HFF-Myc (cell line): Measurements from ENCODE around the gene OR13J1.
"Not testable (repeated sequence)": the region's sequence is repeated elsewhere in the genome, so short reads cannot be mapped to it uniquely, and the experiment has no call there.

Experiments
- DNase-seq: peaks from one replicate; pipeline ENCODE4 v3.0.0-alpha.2; 2011; ENCODE audit warnings: low read depth; ENCODE audit errors: extremely low read depth
- H3K4me3 ChIP-seq: replicated peaks from 2 replicates; pipeline ENCODE4 v1.5.1; 2011; ENCODE audit warnings: low read depth, mild to moderate bottlenecking, control low read depth, low read length
- CTCF ChIP-seq: IDR thresholded peaks from 2 replicates; pipeline ENCODE4 v1.5.1; 2012; ENCODE audit warnings: mild to moderate bottlenecking, low read depth, low read length, control low read depth; ENCODE audit errors: missing control alignments

The OR13J1 gene

GRCh38 chr9:35870351-35870923 is at the start of gene OR13J1:
TSS of gene OR13J1 (minus strand) at chr9:35870401. CDS start at chr9:35870401, 0 bp downstream.
- no peak within 1 kb of the TSS for H3K4me3 ChIP-seq
- no peak for TF ChIP-seq CTCF
- no peak for DNase-seq

- TF ChIP-seq CTCF: no peak
- no peak overlapping the region for H3K4me3 ChIP-seq
- no peak for DNase-seq
Observed at GRCh38 chr9:35919212-35920008, 49.2 kb upstream of the OR13J1 start.

DNA sequence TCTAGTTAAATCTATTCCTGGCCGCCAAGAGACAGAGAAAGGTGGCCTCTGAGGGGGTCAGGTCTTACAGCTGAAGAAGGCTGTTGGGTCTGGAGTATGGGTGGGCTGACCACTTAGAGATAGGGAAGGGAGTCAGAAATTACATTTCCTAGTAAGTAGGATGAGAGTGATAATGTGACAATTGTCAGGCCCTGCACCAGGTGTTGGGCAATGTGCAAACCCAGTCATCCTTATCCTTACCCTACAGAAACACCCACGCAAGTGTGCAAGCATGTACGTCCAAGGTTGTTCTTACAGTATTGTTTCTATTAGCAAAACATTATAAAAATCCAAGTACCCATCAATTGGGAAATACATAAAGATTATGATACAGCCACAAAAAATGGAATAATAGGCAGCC is 48.6 kb upstream of the OR13J1 start:
- no peak for DNase-seq
- H3K4me3 ChIP-seq: no peak overlapping the region
- no peak for TF ChIP-seq CTCF

DNA sequence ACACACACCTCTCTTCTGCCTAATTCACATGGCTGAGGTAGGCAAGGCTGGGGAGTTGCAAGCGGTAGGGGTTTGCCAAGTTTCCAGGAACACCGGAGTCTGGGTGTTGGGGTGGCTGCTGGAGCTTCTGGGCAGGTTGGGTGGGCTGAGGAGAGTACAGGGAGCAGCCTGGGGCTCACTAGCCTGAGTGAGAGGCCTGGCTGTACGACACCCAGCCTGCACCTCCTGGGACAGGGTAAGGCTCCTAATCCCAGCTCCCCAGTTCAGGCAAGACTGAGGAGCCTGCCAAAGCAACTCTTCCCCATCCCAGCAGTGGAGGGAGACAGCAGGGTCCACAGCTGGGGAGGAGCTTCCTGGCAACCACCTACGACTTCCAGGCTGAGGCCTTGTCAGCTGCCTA is 47.1 kb upstream of the OR13J1 start:
- no peak for TF ChIP-seq CTCF
- no peak for DNase-seq
- H3K4me3 ChIP-seq: no peak overlapping the region

GRCh38 chr9:35915681-35916294 is 45.6 kb upstream of the OR13J1 start:
- H3K4me3 ChIP-seq: no peak overlapping the region
- no peak for DNase-seq
- no peak for TF ChIP-seq CTCF

DNA sequence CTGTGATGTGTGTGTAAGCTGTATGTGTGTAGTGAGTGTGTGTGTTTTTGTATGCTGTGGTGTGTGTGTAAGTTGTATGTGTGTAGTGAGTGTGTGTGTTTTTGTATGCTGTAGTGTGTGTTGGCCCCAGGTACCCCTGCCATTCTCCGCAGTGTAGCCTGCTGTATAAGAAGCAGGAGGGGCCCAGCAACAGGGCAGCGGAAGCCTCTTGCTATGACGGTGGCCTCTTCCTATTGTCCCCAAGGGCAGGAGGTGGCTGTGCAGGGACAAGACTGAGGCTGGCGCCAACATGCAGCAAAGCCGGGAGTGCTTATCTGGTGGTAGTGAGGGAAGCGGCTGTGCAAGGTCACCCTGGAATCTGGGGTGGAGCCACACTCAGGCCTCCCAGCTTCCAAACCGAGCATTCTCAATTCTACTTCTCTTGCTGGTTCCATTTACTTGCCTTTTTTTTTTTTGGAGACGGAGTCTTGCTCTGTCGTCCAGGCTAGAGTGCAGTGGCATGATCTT is 44.2 kb upstream of the OR13J1 start:
- H3K4me3 ChIP-seq: no peak overlapping the region
- no peak for DNase-seq
- TF ChIP-seq CTCF: no peak

DNA sequence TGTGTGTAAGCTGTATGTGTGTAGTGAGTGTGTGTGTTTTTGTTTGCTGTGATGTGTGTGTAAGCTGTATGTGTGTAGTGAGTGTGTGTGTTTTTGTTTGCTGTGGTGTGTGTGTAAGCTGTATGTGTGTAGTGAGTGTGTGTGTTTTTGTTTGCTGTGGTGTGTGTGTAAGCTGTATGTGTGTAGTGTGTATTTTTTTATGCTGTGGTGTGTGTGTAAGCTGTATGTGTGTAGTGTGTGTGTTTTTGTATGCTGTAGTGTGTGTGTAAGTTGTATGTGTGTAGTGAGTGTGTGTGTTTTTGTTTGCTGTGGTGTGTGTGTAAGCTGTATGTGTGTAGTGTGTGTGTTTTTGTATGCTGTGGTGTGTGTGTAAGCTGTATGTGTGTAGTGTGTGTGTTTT is 43.2 kb upstream of the OR13J1 start:
- not testable (repeated sequence) for DNase-seq, H3K4me3 ChIP-seq
